GM19351 (cell line): ENCODE results near the gene SSH2.
"Not testable (repeated sequence)": the region's sequence is repeated elsewhere in the genome, so short reads cannot be mapped to it uniquely, and the experiment has no call there.

ENCODE experiments used
- ATAC-seq: cut with Tn5 transposase; IDR thresholded peaks from one replicate; pipeline ENCODE4 v1.9.1; 2021; ENCODE audit warnings: mild to moderate bottlenecking, moderate library complexity; ENCODE audit not compliant: unreplicated experiment

SSH2 gene

GRCh38 chr17:29881256-29881655 is 48.8 kb downstream of the SSH2 start:
- no peak for ATAC-seq

GRCh38 chr17:29880031-29880430 is 50.0 kb downstream of the SSH2 start:
- no peak for ATAC-seq

GRCh38 chr17:29874931-29875596 is 55.0 kb downstream of the SSH2 start:
- no peak for ATAC-seq

- ATAC-seq, result not testable (repeated sequence)
Measured at GRCh38 chr17:29874358-29874757, 55.7 kb downstream of the SSH2 start.

- no peak for ATAC-seq
Measured at GRCh38 chr17:29873476-29873875, 56.6 kb downstream of the SSH2 start.

GRCh38 chr17:29870836-29871465 is 59.1 kb downstream of the SSH2 start:
- ATAC-seq, result no peak

GRCh38 chr17:29867643-29868181 is 62.3 kb downstream of the SSH2 start:
- ATAC-seq, result no peak

- ATAC-seq, result no peak
Measured at GRCh38 chr17:29866746-29867404, 63.2 kb downstream of the SSH2 start.

GRCh38 chr17:29864615-29865014 is 65.4 kb downstream of the SSH2 start:
- no peak for ATAC-seq

- not testable (repeated sequence) for ATAC-seq
Measured at GRCh38 chr17:29864123-29864522, 65.9 kb downstream of the SSH2 start.

GRCh38 chr17:29862951-29863350 is 67.1 kb downstream of the SSH2 start:
- ATAC-seq, result no peak

GRCh38 chr17:29862127-29862526 is 67.9 kb downstream of the SSH2 start:
- ATAC-seq, result no peak

- ATAC-seq, result not testable (repeated sequence)
Measured at GRCh38 chr17:29859445-29859844, 70.6 kb downstream of the SSH2 start.

GRCh38 chr17:29857823-29858222 is 72.2 kb downstream of the SSH2 start:
- no peak for ATAC-seq

- not testable (repeated sequence) for ATAC-seq
Measured at GRCh38 chr17:29857105-29857504, 72.9 kb downstream of the SSH2 start.

- no peak for ATAC-seq
Measured at GRCh38 chr17:29855686-29856085, 74.3 kb downstream of the SSH2 start.

- ATAC-seq, result no peak
Measured at GRCh38 chr17:29848737-29849136, 81.3 kb downstream of the SSH2 start.

GRCh38 chr17:29847527-29848400 is 82.3 kb downstream of the SSH2 start:
- ATAC-seq, result no peak

- ATAC-seq, result no peak
Measured at GRCh38 chr17:29847118-29847517, 82.9 kb downstream of the SSH2 start.

- ATAC-seq, result no peak
Measured at GRCh38 chr17:29846298-29846697, 83.7 kb downstream of the SSH2 start.
